Measurements from ENCODE around the gene CDH13. TPM values are rescaled to one million over a fixed set of nuclear protein-coding genes. Genes with fewer than 3 reads are reported as not detected.

CDH13 gene
- total RNA-seq, 4 donors from 2014 or later, result 12.5 to 35.9 (median 22.1) TPM

- DNase-seq (ENCODE audit: low spot score), result no peak
- TF ChIP-seq, protein P1, sequence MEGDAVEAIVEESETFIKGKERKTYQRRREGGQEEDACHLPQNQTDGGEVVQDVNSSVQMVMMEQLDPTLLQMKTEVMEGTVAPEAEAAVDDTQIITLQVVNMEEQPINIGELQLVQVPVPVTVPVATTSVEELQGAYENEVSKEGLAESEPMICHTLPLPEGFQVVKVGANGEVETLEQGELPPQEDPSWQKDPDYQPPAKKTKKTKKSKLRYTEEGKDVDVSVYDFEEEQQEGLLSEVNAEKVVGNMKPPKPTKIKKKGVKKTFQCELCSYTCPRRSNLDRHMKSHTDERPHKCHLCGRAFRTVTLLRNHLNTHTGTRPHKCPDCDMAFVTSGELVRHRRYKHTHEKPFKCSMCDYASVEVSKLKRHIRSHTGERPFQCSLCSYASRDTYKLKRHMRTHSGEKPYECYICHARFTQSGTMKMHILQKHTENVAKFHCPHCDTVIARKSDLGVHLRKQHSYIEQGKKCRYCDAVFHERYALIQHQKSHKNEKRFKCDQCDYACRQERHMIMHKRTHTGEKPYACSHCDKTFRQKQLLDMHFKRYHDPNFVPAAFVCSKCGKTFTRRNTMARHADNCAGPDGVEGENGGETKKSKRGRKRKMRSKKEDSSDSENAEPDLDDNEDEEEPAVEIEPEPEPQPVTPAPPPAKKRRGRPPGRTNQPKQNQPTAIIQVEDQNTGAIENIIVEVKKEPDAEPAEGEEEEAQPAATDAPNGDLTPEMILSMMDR (IDR thresholded peaks at IDR 0.05), result no peak
- no peak for ATAC-seq (ENCODE audit: low FRiP score)
Measured at GRCh38 chr16:82820855-82821254, 194.1 kb downstream of the CDH13 start.

- ATAC-seq (ENCODE audit: low FRiP score) (no peak), DNase-seq (ENCODE audit: low spot score) (no peak)
- TF ChIP-seq, protein P1 (IDR thresholded peaks at IDR 0.05), result no peak
Measured at GRCh38 chr16:82824408-82824807, 197.6 kb downstream of the CDH13 start.

DNA sequence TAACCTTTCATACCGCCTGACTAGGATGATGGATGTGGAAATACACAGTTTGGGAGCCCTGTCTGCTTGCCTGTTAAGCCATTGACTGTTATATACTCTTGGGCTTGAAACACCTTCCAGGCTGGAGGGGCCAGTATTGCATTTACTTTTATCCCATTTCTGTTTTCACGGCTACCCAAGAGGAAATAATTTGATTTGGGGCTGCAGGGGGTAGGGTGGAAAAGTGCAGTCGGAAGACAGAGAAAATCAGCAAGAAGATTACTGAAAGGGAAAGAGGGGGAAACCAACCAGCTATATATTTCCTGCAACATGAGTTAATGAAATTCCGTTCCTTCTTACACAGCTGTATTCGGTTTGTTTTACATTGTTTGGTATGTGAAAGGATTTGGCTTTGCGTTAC lies 202.5 kb downstream of the CDH13 start:
- TF ChIP-seq, protein P1 (IDR thresholded peaks at IDR 0.05), result no peak
- no peak for DNase-seq (ENCODE audit: low spot score)
- ATAC-seq (ENCODE audit: low FRiP score), result no peak

- TF ChIP-seq, protein P1 (IDR thresholded peaks at IDR 0.05), result no peak
- no peak for ATAC-seq (ENCODE audit: low FRiP score)
- no peak for DNase-seq (ENCODE audit: low spot score)
Measured at GRCh38 chr16:82830944-82831343, 204.2 kb downstream of the CDH13 start.

- TF ChIP-seq, protein P1 (IDR thresholded peaks at IDR 0.05), result no peak
- no peak for ATAC-seq (ENCODE audit: low FRiP score)
- DNase-seq (ENCODE audit: low spot score), result no peak
Measured at GRCh38 chr16:82832821-82833220, 206.1 kb downstream of the CDH13 start.

GRCh38 chr16:82833378-82833993 lies 206.7 kb downstream of the CDH13 start:
- DNase-seq (ENCODE audit: low spot score) (no peak), ATAC-seq (ENCODE audit: low FRiP score) (no peak)
- TF ChIP-seq, protein P1 (IDR thresholded peaks at IDR 0.05), result no peak

DNA sequence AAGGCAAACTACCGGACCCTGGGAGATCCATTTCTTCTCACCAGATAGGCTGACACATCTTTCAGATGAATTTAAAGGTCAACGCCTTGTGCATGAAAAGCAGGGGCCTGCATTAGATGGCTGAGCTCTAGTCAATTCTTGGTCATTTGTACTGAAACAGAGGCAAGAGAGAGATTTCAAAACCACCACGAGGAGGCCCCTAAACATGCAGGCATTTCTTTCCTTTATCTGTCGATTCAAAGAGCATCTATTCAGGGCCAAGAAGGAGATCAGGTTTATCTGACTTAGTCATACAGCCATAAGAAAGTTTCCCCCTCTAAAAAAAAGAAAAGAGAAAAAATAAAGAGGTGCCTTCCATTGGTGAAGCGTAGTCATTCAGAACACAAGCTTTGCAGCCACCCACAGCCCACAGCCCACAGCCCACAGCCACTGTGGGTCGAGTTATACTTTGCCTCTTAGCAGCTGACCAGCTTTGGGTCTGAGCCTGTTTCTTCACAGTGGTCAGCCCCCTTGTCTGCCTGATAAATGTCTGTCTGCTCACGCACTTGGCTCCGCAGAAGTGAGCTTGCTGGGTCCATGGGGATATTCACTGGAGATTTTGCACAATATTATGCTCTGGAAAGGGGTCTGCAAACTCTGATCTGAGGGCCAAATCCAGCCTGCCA lies 207.5 kb downstream of the CDH13 start:
- no peak for DNase-seq (ENCODE audit: low spot score)
- no peak for ATAC-seq (ENCODE audit: low FRiP score)
- TF ChIP-seq, protein P1 (IDR thresholded peaks at IDR 0.05), result no peak
